IPS DF 6.9 (cell line): Measurements from ENCODE around the gene OPRL1.

Source experiments
- DNase-seq: peaks from one replicate; pipeline ENCODE4 v3.0.0-alpha.2; 2013; ENCODE audit warnings: low read depth, low spot score
- H3K27ac ChIP-seq: one replicate; pipeline ENCODE4 v1.5.1; 2013; ENCODE audit warnings: low read length, control low read depth
- H3K27me3 ChIP-seq: 2 replicates; pipeline ENCODE4 v1.6.1; 2013; ENCODE audit warnings: mild to moderate bottlenecking, low read length; ENCODE audit not compliant: control insufficient read depth, insufficient read depth
- H3K36me3 ChIP-seq: 2 replicates; pipeline ENCODE4 v1.6.1; 2013; ENCODE audit warnings: low read length; ENCODE audit not compliant: control insufficient read depth, insufficient read depth
- H3K4me1 ChIP-seq: 2 replicates; pipeline ENCODE4 v1.6.1; 2013; ENCODE audit warnings: low read length; ENCODE audit not compliant: control insufficient read depth, insufficient read depth
- H3K4me3 ChIP-seq: 2 replicates; pipeline ENCODE4 v1.5.1; 2013; ENCODE audit warnings: mild to moderate bottlenecking, low read length
- H3K9me3 ChIP-seq: 2 replicates; pipeline ENCODE4 v1.6.1; 2013; ENCODE audit warnings: low read length, inconsistent platforms; ENCODE audit not compliant: control insufficient read depth, insufficient read depth
- WGBS: extraction: QIAGEN DNeasy Blood & Tissue Kit; methylation state at CpG from one replicate; pipeline ENCODE4 v1.1.7; 2013; ENCODE audit warnings: mixed read lengths, missing lambda C conversion rate; ENCODE audit not compliant: insufficient read length, insufficient coverage; 5-methylcytosine and 5-hydroxymethylcytosine counted together

Gene OPRL1

GRCh38 chr20:64139199-64140060, 59.5 kb downstream of the OPRL1 start:
- 0 out of 2 replicates have a peak, but pooled peaks cover 3% of the 10 kb centered on the region for H3K4me1 ChIP-seq
- H3K36me3 ChIP-seq: no peaks in the 10 kb centered on the region
- no peaks in the 10 kb centered on the region; the same call in 1 of the 2 replicates for H3K27me3 ChIP-seq
- WGBS: no CpG with 5 or more reads among the region's 21 CpGs
- no peak overlapping the region for H3K4me3 ChIP-seq
- no peak overlapping the region for H3K27ac ChIP-seq
- H3K9me3 ChIP-seq: no peaks in the 10 kb centered on the region
- no peak for DNase-seq

- no peak overlapping the region for H3K4me3 ChIP-seq
- DNase-seq: no peak
- 0 out of 2 replicates have a peak, but pooled peaks cover 3% of the 10 kb centered on the region for H3K4me1 ChIP-seq
- H3K36me3 ChIP-seq: no peaks in the 10 kb centered on the region
- no peak overlapping the region for H3K27ac ChIP-seq
- H3K27me3 ChIP-seq: no peaks in the 10 kb centered on the region; the same call in 1 of the 2 replicates
- WGBS: no CpG with 5 or more reads among the region's 13 CpGs
- no peaks in the 10 kb centered on the region for H3K9me3 ChIP-seq
These were observed 60.4 kb downstream of the OPRL1 start for GRCh38 chr20:64140061-64140931.

GRCh38 chr20:64140956-64141355, 61.1 kb downstream of the OPRL1 start:
- H3K4me3 ChIP-seq: no peak overlapping the region
- no peak overlapping the region for H3K27ac ChIP-seq
- WGBS: no CpG with 5 or more reads among the region's 10 CpGs
- 0 out of 2 replicates have a peak, but pooled peaks cover 3% of the 10 kb centered on the region for H3K4me1 ChIP-seq
- no peaks in the 10 kb centered on the region; the same call in 1 of the 2 replicates for H3K27me3 ChIP-seq
- H3K36me3 ChIP-seq: no peaks in the 10 kb centered on the region
- H3K9me3 ChIP-seq: no peaks in the 10 kb centered on the region
- no peak for DNase-seq

GRCh38 chr20:64142590-64142989, 62.7 kb downstream of the OPRL1 start:
- no peak overlapping the region for H3K27ac ChIP-seq
- no CpG with 5 or more reads among the region's 9 CpGs for WGBS
- H3K36me3 ChIP-seq: no peaks in the 10 kb centered on the region
- H3K4me1 ChIP-seq: 0 out of 2 replicates have a peak, but pooled peaks cover 3% of the 10 kb centered on the region
- no peak overlapping the region for H3K4me3 ChIP-seq
- no peaks in the 10 kb centered on the region; the same call in 1 of the 2 replicates for H3K27me3 ChIP-seq
- DNase-seq: no peak
- H3K9me3 ChIP-seq: no peaks in the 10 kb centered on the region

- no CpG with 5 or more reads among the region's 14 CpGs for WGBS
- no peak overlapping the region for H3K4me3 ChIP-seq
- H3K27ac ChIP-seq: no peak overlapping the region
- H3K9me3 ChIP-seq: no peaks in the 10 kb centered on the region
- H3K36me3 ChIP-seq: no peaks in the 10 kb centered on the region
- H3K27me3 ChIP-seq: no peaks in the 10 kb centered on the region
- no peak for DNase-seq
- 0 out of 2 replicates have a peak, but pooled peaks cover 3% of the 10 kb centered on the region for H3K4me1 ChIP-seq
These were observed 63.3 kb downstream of the OPRL1 start for GRCh38 chr20:64143018-64143801.

GRCh38 chr20:64144144-64144912, 64.4 kb downstream of the OPRL1 start:
- no peak for DNase-seq
- no CpG with 5 or more reads among the region's 8 CpGs for WGBS
- Histone ChIP-seq H3K27ac (no peak overlapping the region), H3K36me3 (no peaks in the 10 kb centered on the region), H3K27me3 (no peaks in the 10 kb centered on the region), H3K4me3 (no peak overlapping the region), H3K9me3 (no peaks in the 10 kb centered on the region), H3K4me1 (0 out of 2 replicates have a peak, but pooled peaks cover 3% of the 10 kb centered on the region)

- Histone ChIP-seq H3K9me3 (no peaks in the 10 kb centered on the region), H3K4me3 (no peak overlapping the region), H3K27ac (no peak overlapping the region), H3K36me3 (no peaks in the 10 kb centered on the region), H3K27me3 (no peaks in the 10 kb centered on the region), H3K4me1 (no peaks in the 10 kb centered on the region)
- no peak for DNase-seq
- WGBS: no CpG with 5 or more reads among the region's 17 CpGs
These were observed 65.8 kb downstream of the OPRL1 start for GRCh38 chr20:64145458-64146300.

- Histone ChIP-seq H3K9me3 (no peaks in the 10 kb centered on the region), H3K36me3 (no peaks in the 10 kb centered on the region), H3K27me3 (no peaks in the 10 kb centered on the region), H3K27ac (no peak overlapping the region), H3K4me1 (no peaks in the 10 kb centered on the region), H3K4me3 (no peak overlapping the region)
- WGBS: no CpG with 5 or more reads among the region's 7 CpGs
- no peak for DNase-seq
These were observed 66.5 kb downstream of the OPRL1 start for GRCh38 chr20:64146301-64146935.
